Endometrial microvascular endothelial cells (primary cell): Measurements from ENCODE around the gene ZFYVE28. TPM values are rescaled to one million over a fixed set of nuclear protein-coding genes. Genes with fewer than 3 reads are reported as not detected.

Source experiments
- in situ Hi-C: cut with HindIII; loops from 2 replicates; pipeline ENCODE4 v1.10.0; 2017; ENCODE audit warnings: low sequenced_read_pairs, low pct_unique_long_range_greater_than_20kb; ENCODE audit errors: inconsistent ontology term
- total RNA-seq: library from RNA; depleted of rRNA; stranded (reverse); fragments of >200 nt; gene quantifications from one replicate; pipeline ENCODE4 v1.2.3, GENCODE V29; 2015; ENCODE audit errors: inconsistent ontology term

The ZFYVE28 gene
- total RNA-seq, 1 donor from 2014 or later = 12.3 TPM

DNA sequence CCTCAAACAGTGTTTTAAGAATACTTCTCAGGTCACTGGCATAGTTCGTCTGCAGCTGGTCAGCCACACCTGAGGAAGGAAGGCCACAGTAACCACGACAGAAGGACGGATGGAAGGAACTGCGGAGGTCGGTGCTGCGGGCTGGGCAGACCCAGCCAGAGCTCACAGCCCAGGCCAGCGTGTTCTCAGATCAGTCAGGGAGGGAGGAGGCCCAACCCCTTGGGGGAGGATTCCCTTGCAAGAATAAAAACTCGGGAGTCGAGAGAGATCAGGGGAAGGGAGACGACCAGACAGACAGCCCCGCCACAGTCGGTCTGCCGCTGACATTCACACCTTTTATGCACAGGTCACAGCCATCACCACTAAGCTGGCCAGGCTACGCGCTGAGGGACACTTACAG, 145.2 kb downstream of the ZFYVE28 start:
- in situ Hi-C loops = no loop called here

GRCh38 chr4:2272828-2273120, 145.7 kb downstream of the ZFYVE28 start:
- in situ Hi-C loops = no loop called here

DNA sequence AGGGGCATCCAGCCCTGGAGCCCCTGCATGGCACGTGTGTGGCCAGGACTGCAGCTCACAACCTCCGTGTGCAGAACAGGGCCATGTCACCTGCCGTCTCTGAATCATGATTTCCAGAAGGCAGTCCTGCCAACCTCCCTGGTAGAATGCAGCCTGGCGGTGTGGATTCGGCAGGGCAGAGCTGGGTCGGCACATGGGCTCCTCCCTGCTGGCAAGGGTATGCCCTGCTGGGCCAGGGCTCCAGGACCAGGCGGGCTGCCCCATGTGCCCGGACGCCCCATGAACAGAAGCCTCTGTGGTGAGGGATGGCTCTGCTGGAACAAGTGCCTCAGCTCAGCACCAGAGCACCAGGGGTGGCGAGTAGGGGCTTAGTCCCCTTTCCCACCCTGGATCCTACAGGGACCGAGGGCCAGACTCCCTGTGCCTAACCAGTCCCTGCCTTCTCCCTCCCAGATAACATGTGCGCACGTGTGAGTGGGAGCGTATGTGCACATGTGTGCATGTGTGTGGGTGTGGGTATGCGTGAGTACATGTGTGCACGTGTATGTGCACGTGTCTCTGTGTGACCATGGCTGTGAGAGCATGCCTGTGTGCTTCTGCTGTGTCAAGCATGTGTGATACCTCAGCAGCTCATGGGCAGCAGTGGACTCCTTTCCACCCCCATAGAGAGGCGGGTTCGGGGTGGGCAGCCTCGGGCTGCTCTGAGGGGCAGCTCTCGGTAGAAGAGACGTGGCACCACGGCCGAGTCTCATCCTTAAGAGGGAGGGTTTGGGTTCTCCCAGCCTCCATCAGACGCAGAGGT, 146.2 kb downstream of the ZFYVE28 start:
- in situ Hi-C loops = no loop called here

GRCh38 chr4:2271279-2272025, 147.0 kb downstream of the ZFYVE28 start:
- in situ Hi-C loops = no loop called here

DNA sequence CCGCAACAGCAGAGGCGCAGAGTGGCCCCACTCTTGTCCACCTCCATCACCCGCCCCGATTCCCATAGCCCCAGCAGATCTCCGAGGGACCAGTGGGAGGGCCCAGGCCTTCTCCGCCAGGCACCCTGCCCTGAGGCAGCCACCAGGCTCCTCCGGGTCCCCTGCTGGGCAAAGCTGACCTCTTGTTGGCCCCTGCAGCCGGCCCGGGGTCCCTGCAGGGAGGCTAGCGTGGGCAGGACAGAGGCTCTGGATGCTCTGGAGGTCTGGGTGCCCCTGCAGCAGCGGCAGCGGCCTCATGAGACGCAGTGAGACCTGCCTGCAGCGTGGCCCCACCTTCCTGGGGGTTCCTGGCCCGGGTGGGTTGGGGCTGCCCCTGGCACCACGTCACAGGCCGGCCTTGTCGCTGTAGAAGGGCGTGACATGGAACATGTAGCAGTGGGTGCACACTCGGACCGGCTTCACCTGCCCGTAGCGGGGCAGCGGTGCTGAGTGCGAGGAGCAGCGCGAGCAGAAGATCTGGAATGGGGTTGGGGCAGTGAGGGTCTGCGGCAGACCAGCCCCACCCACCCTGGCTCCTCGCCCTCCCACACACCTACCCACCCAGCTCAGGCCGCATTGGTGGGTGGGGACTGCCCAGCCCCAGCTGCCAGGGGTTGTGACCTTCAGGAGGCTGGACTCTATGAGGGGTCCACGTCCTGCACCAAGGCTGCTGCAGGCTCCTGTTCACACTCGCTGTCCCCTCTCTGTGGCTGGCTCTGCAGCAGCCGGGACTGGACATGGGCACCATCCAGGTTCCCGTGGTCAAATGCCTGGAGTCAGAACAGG, 147.9 kb downstream of the ZFYVE28 start:
- in situ Hi-C loops = no loop called here

GRCh38 chr4:2269618-2270163, 148.8 kb downstream of the ZFYVE28 start:
- in situ Hi-C loops = no loop called here

GRCh38 chr4:2269206-2269531, 149.3 kb downstream of the ZFYVE28 start:
- in situ Hi-C loops = no loop called here

GRCh38 chr4:2268357-2269205, 149.9 kb downstream of the ZFYVE28 start:
- in situ Hi-C loops = no loop called here

DNA sequence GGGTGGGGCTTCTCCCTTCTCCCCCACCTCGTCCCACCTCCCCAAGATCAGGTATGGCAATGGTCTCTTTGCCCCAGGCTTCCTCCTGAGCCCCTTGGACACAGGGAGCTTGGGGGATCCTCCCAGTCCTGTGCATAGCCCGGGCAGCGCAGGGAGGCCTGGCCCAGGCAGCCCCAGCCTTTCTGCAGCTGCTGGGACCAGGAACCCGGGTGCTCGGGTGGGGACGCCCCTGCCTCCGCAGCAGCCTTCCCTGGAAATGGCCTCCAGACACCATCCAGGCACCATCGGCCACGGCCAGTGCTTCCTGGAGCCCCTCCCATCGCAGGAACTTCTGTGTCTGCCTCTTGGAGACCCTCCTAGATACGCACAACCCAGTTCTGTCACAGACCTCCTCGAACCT, 150.6 kb downstream of the ZFYVE28 start:
- in situ Hi-C loops = no loop called here

GRCh38 chr4:2267320-2267811, 151.1 kb downstream of the ZFYVE28 start:
- in situ Hi-C loops = no loop called here

DNA sequence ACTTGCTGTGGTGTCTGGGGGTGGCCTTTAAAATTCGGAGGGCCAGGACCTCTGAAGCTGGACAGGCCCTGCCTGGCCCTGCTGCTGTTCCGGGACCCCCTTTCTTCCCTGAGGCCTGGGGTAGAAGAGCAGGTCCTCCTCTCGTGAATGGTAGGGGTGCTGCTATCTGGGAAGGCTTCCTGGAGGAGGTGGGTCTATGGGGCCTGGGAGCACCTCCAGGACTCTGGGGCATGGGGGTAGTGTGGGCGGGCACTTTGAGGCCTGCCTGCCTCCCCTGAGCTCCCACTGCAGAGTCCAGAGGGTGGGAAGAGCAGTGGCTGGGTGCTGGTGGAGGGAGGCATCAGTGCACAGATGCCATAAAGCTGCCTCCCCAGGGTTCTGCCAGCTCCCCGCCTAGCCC, 151.6 kb downstream of the ZFYVE28 start:
- in situ Hi-C loops = no loop called here

GRCh38 chr4:2266181-2266580, 152.3 kb downstream of the ZFYVE28 start:
- in situ Hi-C loops = no loop called here

DNA sequence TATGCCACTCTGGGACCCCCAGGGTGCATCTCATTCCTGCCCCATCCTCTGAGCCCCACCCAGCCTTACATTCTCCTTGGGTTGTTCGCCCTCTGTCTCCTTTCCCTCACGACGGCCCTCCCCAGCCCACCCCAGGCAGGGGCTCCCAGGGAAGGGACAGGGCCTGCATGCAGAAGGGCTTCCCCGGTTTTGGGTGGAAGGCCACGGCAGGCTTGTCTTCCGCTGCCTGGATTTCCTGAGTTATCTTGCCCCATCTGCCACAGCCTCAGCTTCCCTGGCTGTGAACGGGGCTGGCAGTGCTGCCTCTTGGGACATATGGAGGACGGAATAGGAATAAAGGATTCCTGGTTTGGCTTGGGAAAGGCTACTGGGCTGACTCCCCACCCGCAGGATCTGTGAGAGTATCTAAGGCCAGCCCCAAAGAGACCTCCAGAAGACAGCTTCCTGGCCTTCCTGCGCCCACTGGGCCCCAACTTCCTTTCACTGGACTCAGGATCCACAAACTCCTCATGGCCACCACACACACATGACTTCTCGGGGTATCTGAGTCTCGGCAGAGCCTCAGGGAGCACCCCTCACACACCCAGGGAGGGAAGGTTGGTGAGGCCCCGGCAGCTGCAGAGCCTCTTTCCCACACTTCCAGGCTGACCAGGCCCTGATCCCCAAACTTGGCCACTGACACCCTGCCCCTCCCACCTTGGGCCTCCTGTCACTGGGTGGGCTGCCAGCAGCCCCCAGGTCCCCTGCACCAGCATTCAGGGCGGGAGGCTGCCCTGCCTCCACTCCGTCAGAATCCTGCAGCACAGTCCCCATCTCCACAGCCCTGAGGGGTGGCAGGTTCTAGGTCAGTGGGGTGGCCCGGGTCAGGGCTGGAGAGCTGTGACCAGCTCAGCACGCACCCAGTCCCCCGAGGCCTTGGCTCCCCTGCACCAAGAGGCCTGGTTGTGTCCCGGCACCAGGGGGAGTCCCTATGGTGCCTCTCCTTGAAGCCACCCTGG, 153.0 kb downstream of the ZFYVE28 start:
- in situ Hi-C loops = no loop called here

DNA sequence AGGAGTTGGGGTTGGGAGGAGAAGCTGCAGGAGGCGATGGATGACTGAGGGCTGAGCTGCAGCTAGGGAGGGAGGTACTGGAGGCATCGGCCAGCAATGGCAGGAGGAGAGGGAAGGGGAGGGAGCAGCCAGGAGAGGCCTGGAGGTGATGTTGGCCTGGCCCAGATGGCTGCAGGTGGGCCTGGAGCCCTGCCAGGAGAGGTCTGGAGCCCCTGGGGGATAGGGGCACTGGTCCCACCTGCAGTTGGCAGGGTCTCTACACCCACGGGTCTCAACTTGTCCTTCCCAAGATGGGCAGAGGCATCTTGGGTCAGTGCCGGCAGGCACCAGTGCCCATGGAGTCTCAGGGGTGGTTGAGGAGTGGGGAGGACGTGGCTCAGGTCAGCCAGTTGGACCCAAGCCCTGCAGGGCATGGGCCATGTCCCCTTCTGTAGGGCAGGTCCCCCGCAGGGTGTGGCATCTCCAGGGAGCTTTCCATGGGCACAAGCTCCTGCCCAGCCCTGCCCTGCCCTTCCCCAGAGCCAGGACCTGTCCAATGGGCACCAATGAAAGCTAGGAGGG, 153.9 kb downstream of the ZFYVE28 start:
- in situ Hi-C loops = no loop called here

DNA sequence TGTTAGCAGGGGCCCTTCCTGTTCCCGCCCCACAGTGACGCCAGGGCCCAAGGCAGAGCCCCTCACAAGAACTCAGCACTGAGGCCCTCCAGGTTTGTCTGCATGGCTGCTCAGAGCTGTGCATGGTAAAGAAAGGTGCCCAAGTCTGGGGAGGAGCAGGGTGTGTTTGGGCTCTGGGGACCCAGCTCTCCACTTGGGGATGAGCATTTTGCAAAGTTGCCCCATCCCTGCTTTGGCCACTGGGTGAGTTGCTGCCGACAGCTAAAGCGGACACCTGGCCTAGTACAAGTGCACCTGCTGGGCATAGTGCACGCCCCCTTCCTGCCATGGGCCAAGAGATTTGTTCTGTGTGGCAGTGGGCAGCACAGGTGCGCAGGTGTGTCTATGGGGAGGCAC, 154.5 kb downstream of the ZFYVE28 start:
- in situ Hi-C loops = no loop called here

- in situ Hi-C loops = no loop called here
Observed at GRCh38 chr4:2262944-2263250, 155.5 kb downstream of the ZFYVE28 start.

- in situ Hi-C loops = no loop called here
Observed at GRCh38 chr4:2262145-2262943, 156.1 kb downstream of the ZFYVE28 start.
